ENCODE measurements around the gene RRP1. TPM values are rescaled to one million over a fixed set of nuclear protein-coding genes. Genes with fewer than 3 reads are reported as not detected.
A peak's percentile ranks its signal among the peaks of the same experiment; 100 is the strongest.

RRP1 gene
- total and polyA plus RNA-seq, 9 of the 15 experiments (the other 6 are each of a cell fraction or from before 2014, with no cell fraction given): 0.89 to 105 (median 51.6) TPM

DNA sequence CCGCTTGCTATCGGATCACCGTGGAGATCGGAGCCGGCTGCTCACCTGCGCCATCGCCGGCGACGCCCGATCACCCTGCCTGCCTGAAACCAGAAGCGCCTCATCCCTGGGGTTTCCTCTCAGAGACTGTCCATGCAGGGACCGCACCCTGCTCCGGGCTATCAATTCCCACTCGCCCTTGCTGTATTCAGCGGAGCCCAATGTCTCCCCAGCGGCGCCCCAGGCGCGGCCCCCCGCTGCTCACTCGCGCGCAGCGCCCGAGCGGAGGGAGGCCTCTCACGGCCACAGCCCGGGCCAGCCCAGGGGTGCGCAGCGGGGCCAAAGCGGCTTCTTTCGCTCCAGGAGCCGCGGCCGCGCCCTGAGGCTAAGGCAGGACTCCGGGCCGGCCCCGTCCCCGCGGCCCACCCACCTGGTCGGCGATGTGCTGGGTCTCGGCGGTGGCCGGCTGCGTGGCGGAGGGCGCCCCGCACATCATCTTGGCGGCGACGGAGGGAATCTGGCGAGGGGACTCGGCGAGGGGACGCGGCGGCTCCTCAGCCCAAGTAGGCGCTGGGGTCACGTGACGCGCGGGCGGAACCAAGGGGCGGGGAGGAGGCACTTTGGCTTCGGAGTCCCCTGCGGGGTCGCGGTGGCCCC lies 13.5 kb upstream of the RRP1 start, which contains the start of gene CSTB (continued):
- TF ChIP-seq, protein P1, sequence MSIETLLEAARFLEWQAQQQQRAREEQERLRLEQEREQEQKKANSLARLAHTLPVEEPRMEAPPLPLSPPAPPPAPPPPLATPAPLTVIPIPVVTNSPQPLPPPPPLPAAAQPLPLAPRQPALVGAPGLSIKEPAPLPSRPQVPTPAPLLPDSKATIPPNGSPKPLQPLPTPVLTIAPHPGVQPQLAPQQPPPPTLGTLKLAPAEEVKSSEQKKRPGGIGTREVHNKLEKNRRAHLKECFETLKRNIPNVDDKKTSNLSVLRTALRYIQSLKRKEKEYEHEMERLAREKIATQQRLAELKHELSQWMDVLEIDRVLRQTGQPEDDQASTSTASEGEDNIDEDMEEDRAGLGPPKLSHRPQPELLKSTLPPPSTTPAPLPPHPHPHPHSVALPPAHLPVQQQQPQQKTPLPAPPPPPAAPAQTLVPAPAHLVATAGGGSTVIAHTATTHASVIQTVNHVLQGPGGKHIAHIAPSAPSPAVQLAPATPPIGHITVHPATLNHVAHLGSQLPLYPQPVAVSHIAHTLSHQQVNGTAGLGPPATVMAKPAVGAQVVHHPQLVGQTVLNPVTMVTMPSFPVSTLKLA (conservative IDR thresholded peaks at IDR 0.05): peak; percentile 46 to 79; a peak in 2 of 4 replicates
- TF ChIP-seq TRIM28 (IDR thresholded peaks at IDR 0.05) (no peak), ZNF644 (tag; IDR thresholded peaks at IDR 0.05; ENCODE audit: low read depth) (no peak), ZNF551 (CRISPR knock-in tag; IDR thresholded peaks at IDR 0.05) (no peak), ZNF311 (CRISPR knock-in tag; IDR thresholded peaks at IDR 0.05) (no peak), MTA2 (IDR thresholded peaks at IDR 0.05; ENCODE audit: low read depth) (no peak), SMARCB1 (IDR thresholded peaks at IDR 0.05; ENCODE audit: insufficient read length, low read depth) (no peak), ESRRB (CRISPR knock-in tag; IDR thresholded peaks at IDR 0.05; ENCODE audit: borderline replicate concordance) (no peak), IFI16 (CRISPR knock-in tag; IDR thresholded peaks at IDR 0.05) (no peak), PHF21A (IDR thresholded peaks at IDR 0.05; ENCODE audit: borderline replicate concordance, low read depth) (peak; percentile 78; the same call in 1 of the 2 replicates), SNIP1 (IDR thresholded peaks at IDR 0.05; ENCODE audit: low read depth) (no peak), HNRNPL (IDR thresholded peaks at IDR 0.05; ENCODE audit: low read depth, low read length) (peak; percentile 12; the same call in 1 of the 2 replicates), STAG1 (CRISPR knock-in tag; IDR thresholded peaks at IDR 0.05; ENCODE audit: borderline replicate concordance) (no peak), THRAP3 (IDR thresholded peaks at IDR 0.05; ENCODE audit: borderline replicate concordance) (no peak), FOXA1 (IDR thresholded peaks at IDR 0.05; ENCODE audit: borderline replicate concordance) (no peak), CREB1 (IDR thresholded peaks at IDR 0.05) (peak; percentile 67), CREB1 (CRISPR knock-in tag; IDR thresholded peaks at IDR 0.05) (peak; percentile 75), KAT8 (IDR thresholded peaks at IDR 0.05; ENCODE audit: low read depth) (no peak), CBX5 (IDR thresholded peaks at IDR 0.05; ENCODE audit: borderline replicate concordance, low read depth) (no peak)
- TF ChIP-seq, protein P2, sequence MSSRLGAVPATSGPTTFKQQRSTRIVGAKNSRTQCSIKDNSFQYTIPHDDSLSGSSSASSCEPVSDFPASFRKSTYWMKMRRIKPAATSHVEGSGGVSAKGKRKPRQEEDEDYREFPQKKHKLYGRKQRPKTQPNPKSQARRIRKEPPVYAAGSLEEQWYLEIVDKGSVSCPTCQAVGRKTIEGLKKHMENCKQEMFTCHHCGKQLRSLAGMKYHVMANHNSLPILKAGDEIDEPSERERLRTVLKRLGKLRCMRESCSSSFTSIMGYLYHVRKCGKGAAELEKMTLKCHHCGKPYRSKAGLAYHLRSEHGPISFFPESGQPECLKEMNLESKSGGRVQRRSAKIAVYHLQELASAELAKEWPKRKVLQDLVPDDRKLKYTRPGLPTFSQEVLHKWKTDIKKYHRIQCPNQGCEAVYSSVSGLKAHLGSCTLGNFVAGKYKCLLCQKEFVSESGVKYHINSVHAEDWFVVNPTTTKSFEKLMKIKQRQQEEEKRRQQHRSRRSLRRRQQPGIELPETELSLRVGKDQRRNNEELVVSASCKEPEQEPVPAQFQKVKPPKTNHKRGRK (tag; IDR thresholded peaks at IDR 0.05): no peak
- TF ChIP-seq, protein P3, sequence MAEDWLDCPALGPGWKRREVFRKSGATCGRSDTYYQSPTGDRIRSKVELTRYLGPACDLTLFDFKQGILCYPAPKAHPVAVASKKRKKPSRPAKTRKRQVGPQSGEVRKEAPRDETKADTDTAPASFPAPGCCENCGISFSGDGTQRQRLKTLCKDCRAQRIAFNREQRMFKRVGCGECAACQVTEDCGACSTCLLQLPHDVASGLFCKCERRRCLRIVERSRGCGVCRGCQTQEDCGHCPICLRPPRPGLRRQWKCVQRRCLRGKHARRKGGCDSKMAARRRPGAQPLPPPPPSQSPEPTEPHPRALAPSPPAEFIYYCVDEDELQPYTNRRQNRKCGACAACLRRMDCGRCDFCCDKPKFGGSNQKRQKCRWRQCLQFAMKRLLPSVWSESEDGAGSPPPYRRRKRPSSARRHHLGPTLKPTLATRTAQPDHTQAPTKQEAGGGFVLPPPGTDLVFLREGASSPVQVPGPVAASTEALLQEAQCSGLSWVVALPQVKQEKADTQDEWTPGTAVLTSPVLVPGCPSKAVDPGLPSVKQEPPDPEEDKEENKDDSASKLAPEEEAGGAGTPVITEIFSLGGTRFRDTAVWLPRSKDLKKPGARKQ (CRISPR knock-in tag; IDR thresholded peaks at IDR 0.05): no peak
- TF ChIP-seq, protein P4, sequence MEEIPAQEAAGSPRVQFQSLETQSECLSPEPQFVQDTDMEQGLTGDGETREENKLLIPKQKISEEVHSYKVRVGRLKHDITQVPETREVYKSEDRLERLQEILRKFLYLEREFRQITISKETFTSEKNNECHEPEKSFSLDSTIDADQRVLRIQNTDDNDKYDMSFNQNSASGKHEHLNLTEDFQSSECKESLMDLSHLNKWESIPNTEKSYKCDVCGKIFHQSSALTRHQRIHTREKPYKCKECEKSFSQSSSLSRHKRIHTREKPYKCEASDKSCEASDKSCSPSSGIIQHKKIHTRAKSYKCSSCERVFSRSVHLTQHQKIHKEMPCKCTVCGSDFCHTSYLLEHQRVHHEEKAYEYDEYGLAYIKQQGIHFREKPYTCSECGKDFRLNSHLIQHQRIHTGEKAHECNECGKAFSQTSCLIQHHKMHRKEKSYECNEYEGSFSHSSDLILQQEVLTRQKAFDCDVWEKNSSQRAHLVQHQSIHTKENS (CRISPR knock-in tag; IDR thresholded peaks at IDR 0.05): no peak
- TF ChIP-seq, protein P5, sequence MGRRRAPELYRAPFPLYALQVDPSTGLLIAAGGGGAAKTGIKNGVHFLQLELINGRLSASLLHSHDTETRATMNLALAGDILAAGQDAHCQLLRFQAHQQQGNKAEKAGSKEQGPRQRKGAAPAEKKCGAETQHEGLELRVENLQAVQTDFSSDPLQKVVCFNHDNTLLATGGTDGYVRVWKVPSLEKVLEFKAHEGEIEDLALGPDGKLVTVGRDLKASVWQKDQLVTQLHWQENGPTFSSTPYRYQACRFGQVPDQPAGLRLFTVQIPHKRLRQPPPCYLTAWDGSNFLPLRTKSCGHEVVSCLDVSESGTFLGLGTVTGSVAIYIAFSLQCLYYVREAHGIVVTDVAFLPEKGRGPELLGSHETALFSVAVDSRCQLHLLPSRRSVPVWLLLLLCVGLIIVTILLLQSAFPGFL (CRISPR knock-in tag; IDR thresholded peaks at IDR 0.05): no peak

All from K562 (cell line).